ENCODE results near the gene REPIN1.

REPIN1 gene

DNA sequence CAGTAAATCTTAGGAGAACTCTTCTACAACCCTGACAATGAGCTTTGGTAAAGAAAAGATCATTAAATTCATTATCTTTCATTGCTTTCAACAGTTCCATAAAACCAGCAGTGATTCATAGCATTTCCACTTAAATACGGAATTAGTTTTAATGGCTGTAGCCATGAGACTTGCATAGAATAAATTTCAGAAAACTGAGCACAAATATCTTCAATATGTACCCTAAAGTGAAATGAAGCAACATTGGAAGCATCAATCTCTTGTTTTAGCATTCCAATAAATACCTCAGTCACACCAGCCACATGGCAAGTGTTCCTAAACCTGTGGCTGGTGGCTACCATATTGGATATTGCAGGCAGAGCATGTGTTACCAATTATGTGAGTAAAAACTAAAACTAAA lies 23.6 kb upstream of the REPIN1 start:
- Histone ChIP-seq H3K9me3 (ENCODE audit: insufficient read depth, low read depth, low read length) (peaks cover 8% of the 10 kb centered on the region), H3K36me3 (ENCODE audit: control insufficient read depth in 1 of 2, insufficient read depth in 2 of 2, low read length in 2 of 2) (no peaks in the 10 kb centered on the region), H2BK12ac (ENCODE audit: low read length) (no peak overlapping the region), H3K27me3 (ENCODE audit: insufficient read depth, low read length) (no peaks in the 10 kb centered on the region), H3K79me2 (ENCODE audit: control insufficient read depth, insufficient read depth, low read length, poor library complexity) (peaks cover 7% of the 10 kb centered on the region), H3K4me3 (ENCODE audit: low read depth, low read length) (no peak overlapping the region), H2AFZ (ENCODE audit: insufficient read depth, low read length, poor library complexity) (no peak overlapping the region), H2AK5ac (ENCODE audit: low read length) (no peak overlapping the region), H3K27ac (ENCODE audit: low read depth, low read length) (no peak overlapping the region), H2BK120ac (ENCODE audit: insufficient read depth, low read length, poor library complexity) (no peak overlapping the region), H2BK5ac (ENCODE audit: low read depth, low read length, poor library complexity) (no peak overlapping the region), H4K8ac (ENCODE audit: low read depth, low read length) (no peak overlapping the region), H3K79me1 (ENCODE audit: low read length) (peaks cover 10% of the 10 kb centered on the region), H3K18ac (ENCODE audit: low read length) (no peak overlapping the region), H3K9ac (ENCODE audit: low read length) (no peak overlapping the region), H3K4me2 (ENCODE audit: low read length) (no peak overlapping the region), H3K4me1 (ENCODE audit: control insufficient read depth in 1 of 2, insufficient read depth in 2 of 2, low read length in 2 of 2) (peaks cover 11 to 12% of the 10 kb centered on the region in 2 experiments), H4K12ac (ENCODE audit: low read depth, low read length) (no peak overlapping the region), H4K91ac (ENCODE audit: low read depth, low read length) (no peak overlapping the region), H3K23ac (ENCODE audit: low read length) (no peak overlapping the region), H3K4ac (ENCODE audit: low read depth, low read length) (no peak overlapping the region), H3K14ac (ENCODE audit: low read length) (no peak overlapping the region)
- no peak for DNase-seq
- no CpG with 5 or more reads among the region's 1 CpG for WGBS (ENCODE audit: extremely low coverage, insufficient coverage, insufficient read length)

DNA sequence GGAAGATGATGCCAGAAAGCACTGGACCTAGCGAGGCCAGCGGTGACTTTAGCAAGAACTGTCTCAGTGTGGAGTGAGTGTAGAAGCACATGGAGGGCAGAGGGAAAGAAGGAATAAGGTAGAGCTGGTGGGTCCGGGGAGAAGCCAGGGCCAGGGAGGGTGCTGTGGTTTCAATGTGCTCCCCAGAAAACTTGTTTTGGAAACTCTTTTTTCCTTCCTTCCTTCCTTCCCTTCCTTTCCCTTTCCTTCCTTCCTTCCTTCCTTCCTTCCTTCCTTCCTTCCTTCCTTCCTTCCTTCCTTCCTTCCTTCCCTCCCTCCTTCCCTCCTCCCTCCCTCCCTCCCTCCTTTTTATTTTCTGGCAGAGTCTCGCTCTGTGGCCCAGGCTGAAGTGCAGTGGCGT lies 21.7 kb upstream of the REPIN1 start:
- Histone ChIP-seq H4K91ac (ENCODE audit: low read depth, low read length) (no peak overlapping the region), H2BK5ac (ENCODE audit: low read depth, low read length, poor library complexity) (no peak overlapping the region), H3K23ac (ENCODE audit: low read length) (no peak overlapping the region), H3K4ac (ENCODE audit: low read depth, low read length) (no peak overlapping the region), H3K79me2 (ENCODE audit: control insufficient read depth, insufficient read depth, low read length, poor library complexity) (no peaks in the 10 kb centered on the region), H3K9ac (ENCODE audit: low read length) (no peak overlapping the region), H2AFZ (ENCODE audit: insufficient read depth, low read length, poor library complexity) (no peak overlapping the region), H2BK12ac (ENCODE audit: low read length) (no peak overlapping the region), H4K12ac (ENCODE audit: low read depth, low read length) (no peak overlapping the region), H3K27me3 (ENCODE audit: insufficient read depth, low read length) (no peaks in the 10 kb centered on the region), H3K36me3 (ENCODE audit: control insufficient read depth in 1 of 2, insufficient read depth in 2 of 2, low read length in 2 of 2) (no peaks in the 10 kb centered on the region), H3K9me3 (ENCODE audit: insufficient read depth, low read depth, low read length) (peaks cover 8% of the 10 kb centered on the region), H3K79me1 (ENCODE audit: low read length) (no peaks in the 10 kb centered on the region), H3K4me3 (ENCODE audit: low read depth, low read length) (no peak overlapping the region), H3K27ac (ENCODE audit: low read depth, low read length) (no peak overlapping the region), H3K18ac (ENCODE audit: low read length) (no peak overlapping the region), H3K14ac (ENCODE audit: low read length) (no peak overlapping the region), H3K4me1 (ENCODE audit: control insufficient read depth in 1 of 2, insufficient read depth in 2 of 2, low read length in 2 of 2) (no peaks in the 10 kb centered on the region), H4K8ac (ENCODE audit: low read depth, low read length) (no peak overlapping the region), H2BK120ac (ENCODE audit: insufficient read depth, low read length, poor library complexity) (no peak overlapping the region), H2AK5ac (ENCODE audit: low read length) (no peak overlapping the region), H3K4me2 (ENCODE audit: low read length) (no peak overlapping the region)
- no CpG with 5 or more reads among the region's 5 CpGs for WGBS (ENCODE audit: extremely low coverage, insufficient coverage, insufficient read length)
- no peak for DNase-seq

DNA sequence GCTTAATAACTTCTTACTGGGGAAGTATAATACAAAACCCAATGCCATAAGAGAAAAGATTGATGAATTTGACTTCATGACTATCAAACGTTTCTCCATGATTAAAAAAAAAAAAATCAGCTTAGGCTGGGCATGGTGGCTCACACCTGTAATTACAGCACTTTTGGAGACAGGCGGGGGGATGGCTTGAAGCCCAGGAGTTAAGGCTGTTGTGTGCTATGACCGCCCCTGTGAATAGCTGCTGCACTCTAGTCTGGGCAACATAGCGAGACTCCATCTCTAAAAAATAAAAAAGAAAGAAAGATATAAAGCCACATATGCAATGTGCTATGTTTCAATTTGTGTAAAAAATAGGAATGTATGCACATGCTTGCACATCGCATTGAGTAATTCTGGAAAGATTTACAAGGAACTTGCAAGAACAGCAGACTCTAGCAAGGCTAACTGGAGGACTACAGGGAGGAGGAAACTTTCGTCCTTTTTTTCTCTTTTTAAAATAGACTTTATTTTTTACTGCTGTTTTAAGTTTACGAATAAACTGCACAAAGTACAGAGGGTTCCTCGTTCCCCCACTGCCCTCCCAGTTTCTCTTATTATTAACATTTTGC lies 16.9 kb upstream of the REPIN1 start:
- DNase-seq = peak in 1 of 2 donors; percentile 69
- no peak overlapping the region for H3K23ac ChIP-seq (ENCODE audit: low read length)
- H2BK120ac ChIP-seq (ENCODE audit: insufficient read depth, low read length, poor library complexity) = no peak overlapping the region
- WGBS (ENCODE audit: extremely low coverage, insufficient coverage, insufficient read length) = no CpG with 5 or more reads among the region's 8 CpGs
- no peak overlapping the region for H3K18ac ChIP-seq (ENCODE audit: low read length)
- H3K27ac ChIP-seq (ENCODE audit: low read depth, low read length) = no peak overlapping the region
- no peak overlapping the region for H3K9ac ChIP-seq (ENCODE audit: low read length)
- H4K8ac ChIP-seq (ENCODE audit: low read depth, low read length) = no peak overlapping the region
- H3K36me3 ChIP-seq (ENCODE audit: control insufficient read depth in 1 of 2, insufficient read depth in 2 of 2, low read length in 2 of 2) = no peaks in the 10 kb centered on the region
- H2AFZ ChIP-seq (ENCODE audit: insufficient read depth, low read length, poor library complexity) = no peak overlapping the region
- H3K4ac ChIP-seq (ENCODE audit: low read depth, low read length) = no peak overlapping the region
- H3K9me3 ChIP-seq (ENCODE audit: insufficient read depth, low read depth, low read length) = peaks cover 1% of the 10 kb centered on the region
- no peak overlapping the region for H3K4me3 ChIP-seq (ENCODE audit: low read depth, low read length)
- H3K4me1 ChIP-seq (ENCODE audit: control insufficient read depth in 1 of 2, insufficient read depth in 2 of 2, low read length in 2 of 2) = peaks cover 0 to 3% of the 10 kb centered on the region in 2 experiments
- H2BK12ac ChIP-seq (ENCODE audit: low read length) = no peak overlapping the region
- no peak overlapping the region for H2BK5ac ChIP-seq (ENCODE audit: low read depth, low read length, poor library complexity)
- no peaks in the 10 kb centered on the region for H3K27me3 ChIP-seq (ENCODE audit: insufficient read depth, low read length)
- H4K12ac ChIP-seq (ENCODE audit: low read depth, low read length) = no peak overlapping the region
- H3K79me2 ChIP-seq (ENCODE audit: control insufficient read depth, insufficient read depth, low read length, poor library complexity) = no peaks in the 10 kb centered on the region
- H3K79me1 ChIP-seq (ENCODE audit: low read length) = no peaks in the 10 kb centered on the region
- no peak overlapping the region for H3K14ac ChIP-seq (ENCODE audit: low read length)
- H3K4me2 ChIP-seq (ENCODE audit: low read length) = no peak overlapping the region
- H2AK5ac ChIP-seq (ENCODE audit: low read length) = no peak overlapping the region
- no peak overlapping the region for H4K91ac ChIP-seq (ENCODE audit: low read depth, low read length)

DNA sequence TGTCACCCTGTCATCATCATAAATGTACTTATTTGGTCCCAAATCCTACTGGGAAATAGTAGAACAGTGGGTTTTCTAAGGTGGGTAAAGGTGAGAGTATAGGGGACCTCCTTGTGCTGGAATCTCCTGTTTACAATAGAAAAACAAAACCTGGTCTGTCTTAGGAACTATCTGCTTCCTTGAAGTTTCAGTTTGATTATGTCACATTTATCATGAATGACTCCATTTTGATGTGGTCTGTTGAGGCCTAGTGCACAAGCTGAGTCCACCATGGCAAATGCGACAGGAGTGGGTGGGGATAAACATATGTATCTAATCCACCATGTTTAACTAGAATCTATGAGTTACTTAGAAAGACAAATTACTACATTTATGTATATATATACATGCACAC lies 13.0 kb upstream of the REPIN1 start:
- Histone ChIP-seq H2BK120ac (ENCODE audit: insufficient read depth, low read length, poor library complexity) (no peak overlapping the region), H4K91ac (ENCODE audit: low read depth, low read length) (no peak overlapping the region), H3K4me3 (ENCODE audit: low read depth, low read length) (no peak overlapping the region), H3K9me3 (ENCODE audit: insufficient read depth, low read depth, low read length) (peaks cover 8% of the 10 kb centered on the region), H3K4ac (ENCODE audit: low read depth, low read length) (no peak overlapping the region), H3K9ac (ENCODE audit: low read length) (no peak overlapping the region), H4K8ac (ENCODE audit: low read depth, low read length) (no peak overlapping the region), H3K36me3 (ENCODE audit: control insufficient read depth in 1 of 2, insufficient read depth in 2 of 2, low read length in 2 of 2) (no peaks in the 10 kb centered on the region), H3K4me1 (ENCODE audit: control insufficient read depth in 1 of 2, insufficient read depth in 2 of 2, low read length in 2 of 2) (peaks cover 4 to 6% of the 10 kb centered on the region in 2 experiments), H3K14ac (ENCODE audit: low read length) (no peak overlapping the region), H3K27ac (ENCODE audit: low read depth, low read length) (no peak overlapping the region), H3K79me2 (ENCODE audit: control insufficient read depth, insufficient read depth, low read length, poor library complexity) (no peaks in the 10 kb centered on the region), H2AFZ (ENCODE audit: insufficient read depth, low read length, poor library complexity) (no peak overlapping the region), H4K12ac (ENCODE audit: low read depth, low read length) (no peak overlapping the region), H3K27me3 (ENCODE audit: insufficient read depth, low read length) (no peaks in the 10 kb centered on the region), H3K4me2 (ENCODE audit: low read length) (no peak overlapping the region), H3K79me1 (ENCODE audit: low read length) (peaks cover 7% of the 10 kb centered on the region), H2BK5ac (ENCODE audit: low read depth, low read length, poor library complexity) (no peak overlapping the region), H3K23ac (ENCODE audit: low read length) (no peak overlapping the region), H2BK12ac (ENCODE audit: low read length) (no peak overlapping the region), H2AK5ac (ENCODE audit: low read length) (no peak overlapping the region), H3K18ac (ENCODE audit: low read length) (no peak overlapping the region)
- no CpG with 5 or more reads among the region's 1 CpG for WGBS (ENCODE audit: extremely low coverage, insufficient coverage, insufficient read length)
- no peak for DNase-seq
